ENCODE results near the gene SLC44A4. TPM values are rescaled to one million over a fixed set of nuclear protein-coding genes. Genes with fewer than 3 reads are reported as not detected.

The SLC44A4 gene
- total RNA-seq, 1 experiment from 2014 or later = 3.1 TPM

- Mint-ChIP-seq H3K9me3 (peaks cover 5% of the 10 kb centered on the region; the same call in 1 of the 2 replicates), H3K36me3 (no peaks in the 10 kb centered on the region), H3K4me3 (no peak overlapping the region), H3K4me1 (no peaks in the 10 kb centered on the region), H3K27ac (no peak overlapping the region), H3K27me3 (ENCODE audit: low read depth) (no peaks in the 10 kb centered on the region; the same call in 1 of the 2 replicates)
- CTCF ChIA-PET = interaction anchor here (0.9 to 2.3 kb wide), 3 partner anchors 16 to 127 kb away, joined by 3 to 12 read pairs (median 3); no protein-coding TSS in a partner anchor
- ATAC-seq (no peak), DNase-seq (ENCODE audit: low spot score) (no peak)
- POLR2A ChIA-PET = interaction anchor here (0.7 kb wide), 1 partner anchor 103 kb away, joined by 3 read pairs; the partner anchor contains the start of genes HSPA1A and HSPA1L
- no peak for TF ChIP-seq ZBTB21 (CRISPR knock-in tag; IDR thresholded peaks at IDR 0.05; ENCODE audit: borderline replicate concordance)
- TF ChIP-seq ATF3 (CRISPR knock-in tag; conservative IDR thresholded peaks at IDR 0.05) = no peak
- no peak for TF ChIP-seq STAT6 (CRISPR knock-in tag; conservative IDR thresholded peaks at IDR 0.05; ENCODE audit: low read depth)
- TF ChIP-seq E2F5 (CRISPR knock-in tag; IDR thresholded peaks at IDR 0.05) = no peak
- TF ChIP-seq NR2C2 (CRISPR knock-in tag; IDR thresholded peaks at IDR 0.05) = no peak
- no peak for TF ChIP-seq AR (CRISPR knock-in tag; IDR thresholded peaks at IDR 0.05)
- TF ChIP-seq AFF4 (CRISPR knock-in tag; IDR thresholded peaks at IDR 0.05; ENCODE audit: borderline replicate concordance) = no peak
- no peak for TF ChIP-seq MLX (CRISPR knock-in tag; IDR thresholded peaks at IDR 0.05)
- no peak for TF ChIP-seq JUN (CRISPR knock-in tag; IDR thresholded peaks at IDR 0.05)
- no peak for TF ChIP-seq ZNF281 (CRISPR knock-in tag; IDR thresholded peaks at IDR 0.05)
- TF ChIP-seq PRDM15 (CRISPR knock-in tag; IDR thresholded peaks at IDR 0.05) = no peak
- TF ChIP-seq ATF6 (CRISPR knock-in tag; IDR thresholded peaks at IDR 0.05) = no peak
- no peak for TF ChIP-seq CDX4 (CRISPR knock-in tag; IDR thresholded peaks at IDR 0.05; ENCODE audit: borderline replicate concordance)
- no peak for TF ChIP-seq NFE2L1 (CRISPR knock-in tag; IDR thresholded peaks at IDR 0.05)
Measured at GRCh38 chr6:31918069-31918720, 39.4 kb upstream of the SLC44A4 start.

Data from WTC11 (cell line).